Measurements from ENCODE around the gene SLC38A10.

Gene SLC38A10

DNA sequence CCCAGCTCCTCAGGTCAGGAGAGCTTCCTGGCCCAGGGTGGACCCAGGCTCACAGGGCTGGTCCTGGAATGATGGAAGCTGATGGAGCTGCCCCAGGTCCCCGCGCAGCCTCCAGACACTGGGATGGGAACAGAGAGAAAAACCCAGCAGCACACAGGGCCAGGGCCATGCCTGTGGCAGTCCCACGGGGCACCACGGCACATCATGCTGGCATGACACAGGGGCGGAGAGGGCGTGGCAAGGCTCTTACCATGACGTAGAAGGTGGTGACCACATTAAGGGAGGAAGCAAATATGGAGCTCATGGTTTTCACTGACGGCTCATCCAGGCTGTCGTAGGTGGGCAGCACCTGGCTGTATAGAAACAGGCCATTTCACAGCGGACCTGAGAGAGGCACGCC lies 18.3 kb downstream of the SLC38A10 start:
- DNase-seq (ENCODE audit: low spot score): no peak

DNA sequence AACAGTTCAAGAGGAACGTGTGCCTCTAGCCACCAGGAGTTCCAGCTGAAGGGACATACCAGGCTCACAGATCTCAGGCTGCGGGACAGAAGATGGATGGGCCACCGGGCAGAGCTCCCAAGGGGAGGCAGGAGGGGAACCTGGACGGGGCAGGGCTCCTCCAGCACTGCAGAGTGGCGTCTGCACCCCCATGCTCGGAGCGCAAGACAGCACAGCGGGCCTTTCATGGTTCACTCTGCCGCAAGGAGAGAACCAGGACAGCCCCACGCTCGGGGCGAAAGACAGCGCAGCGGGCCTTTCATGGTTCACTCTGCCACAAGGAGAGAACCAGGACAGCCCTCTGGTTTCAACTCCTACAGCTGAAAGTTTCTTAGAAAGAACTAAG lies 20.6 kb downstream of the SLC38A10 start:
- no peak for DNase-seq (ENCODE audit: low spot score)

DNA sequence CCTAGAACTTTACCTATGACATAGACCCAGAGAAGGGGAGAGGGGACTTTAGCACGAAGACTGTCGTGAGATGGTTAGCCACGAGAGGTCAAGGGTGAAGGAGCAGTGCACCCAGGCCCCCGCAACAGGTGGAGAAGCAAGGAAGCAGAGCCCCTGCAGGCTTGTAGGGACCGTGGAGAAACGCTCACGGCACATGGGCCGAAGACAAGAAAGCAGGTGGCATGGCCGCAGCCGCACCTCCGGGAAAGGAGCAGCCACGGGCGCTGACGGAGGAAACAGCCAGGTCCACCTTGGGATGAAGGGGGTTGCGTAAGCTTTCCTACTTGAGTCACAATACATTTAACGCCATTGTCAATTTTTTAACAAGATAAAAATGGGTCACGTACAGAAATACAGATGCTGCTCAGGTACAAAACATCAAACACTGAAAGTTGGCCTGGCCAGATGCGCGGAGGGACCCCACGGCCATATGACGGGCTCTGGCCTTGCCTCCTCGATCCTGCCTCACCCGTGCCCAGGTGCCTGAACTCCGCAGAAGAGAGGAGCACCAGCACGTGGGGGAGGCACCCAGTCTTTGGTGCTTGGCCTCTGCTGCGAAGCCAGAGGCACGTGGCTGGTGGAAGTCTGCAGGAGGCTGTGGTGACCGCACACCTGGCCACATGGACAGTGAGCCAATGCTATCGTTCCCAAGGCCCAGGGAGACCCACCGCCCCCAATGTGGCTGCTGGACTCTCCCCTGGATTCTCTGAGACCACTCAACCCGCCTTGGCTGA lies 21.2 kb downstream of the SLC38A10 start:
- DNase-seq (ENCODE audit: low spot score): no peak

DNA sequence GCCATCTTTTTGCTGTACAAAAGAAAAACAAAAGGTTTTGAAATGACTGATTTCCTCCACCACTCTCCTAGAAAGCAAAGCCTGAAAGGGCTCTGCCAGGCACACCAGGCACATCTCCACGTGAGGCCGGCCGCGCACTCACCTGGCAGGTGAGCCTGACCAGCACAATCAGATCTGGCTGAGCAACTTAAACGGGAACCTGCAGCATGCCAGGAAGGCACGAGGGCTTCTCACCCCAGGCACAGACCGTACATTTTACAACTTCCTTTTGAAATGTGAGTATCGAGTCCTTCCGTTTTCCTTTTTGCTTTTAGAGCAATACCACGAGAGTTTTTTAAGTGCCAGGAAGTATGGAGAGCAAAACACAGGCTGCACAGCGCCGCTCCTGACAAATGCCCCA lies 22.5 kb downstream of the SLC38A10 start:
- DNase-seq (ENCODE audit: low spot score): no peak

DNA sequence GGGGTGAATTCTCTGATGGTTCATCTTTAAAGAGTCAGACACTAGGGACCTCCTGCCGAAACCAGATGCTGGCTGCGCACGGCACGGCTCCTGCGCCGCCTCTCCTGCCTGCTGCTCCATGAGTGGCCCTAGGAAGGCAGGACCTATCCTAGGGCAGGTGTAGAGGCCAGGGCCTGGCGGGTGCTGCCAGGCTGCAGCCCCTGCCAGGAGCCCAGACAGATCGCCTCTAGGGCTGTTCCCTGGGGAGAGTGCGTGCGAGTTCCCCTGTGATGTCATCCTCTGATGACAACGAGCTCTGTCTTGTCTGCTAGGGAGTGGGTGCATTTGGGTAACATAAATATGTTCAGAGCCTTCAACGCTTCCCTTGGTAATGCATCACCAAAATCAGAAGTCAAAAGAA lies 23.9 kb downstream of the SLC38A10 start:
- DNase-seq (ENCODE audit: low spot score): no peak

DNA sequence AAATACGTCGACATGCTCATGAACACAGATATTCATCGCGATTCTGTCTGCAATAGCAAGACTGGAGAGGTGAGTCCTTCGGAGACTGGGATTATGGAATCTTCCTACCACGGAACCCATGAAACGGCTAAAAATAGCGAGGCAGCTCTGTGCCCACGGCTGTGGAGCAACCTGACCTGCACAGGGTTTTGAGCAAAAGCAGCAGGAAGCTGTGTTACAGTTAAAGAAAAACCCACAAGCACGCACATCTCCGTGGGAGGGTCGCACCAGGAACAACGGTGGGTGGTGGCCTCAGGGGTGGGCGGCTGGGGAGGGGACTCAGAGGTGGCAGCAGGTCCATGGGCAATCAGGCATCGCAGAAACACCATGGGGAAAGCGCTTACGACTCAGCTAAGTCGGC lies 24.8 kb downstream of the SLC38A10 start:
- DNase-seq (ENCODE audit: low spot score): no peak

DNA sequence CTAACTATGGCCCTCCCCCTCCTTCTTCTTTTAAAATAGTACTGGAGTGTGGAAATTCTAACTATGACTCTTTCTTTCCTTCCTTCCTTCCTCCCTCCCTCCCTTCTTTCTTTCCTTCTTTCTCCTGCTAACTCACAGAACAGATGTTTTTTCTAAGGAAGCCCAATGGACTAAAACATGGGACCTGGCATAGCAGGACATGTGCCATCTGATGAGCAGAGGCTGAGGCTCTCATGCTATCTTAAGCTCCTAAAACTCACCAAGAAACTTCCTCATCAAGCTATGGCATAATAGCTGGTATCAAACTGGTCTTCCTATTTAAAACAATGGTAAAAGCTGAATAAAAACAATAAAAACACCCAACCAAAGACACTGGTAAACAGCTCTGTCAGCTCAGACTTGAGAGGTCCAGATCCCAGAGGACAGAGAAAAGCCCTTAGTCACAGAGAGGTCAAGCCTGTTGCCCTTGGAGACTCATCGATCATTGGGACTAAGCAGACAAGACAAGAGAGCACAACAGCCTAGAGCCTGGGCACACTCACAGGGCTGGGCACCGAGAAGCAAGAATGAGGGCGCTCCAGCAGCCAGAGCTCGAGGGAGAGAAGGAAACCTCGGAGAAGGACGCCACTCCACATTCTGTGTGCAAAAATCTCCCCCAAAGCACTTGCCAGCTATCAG lies 27.6 kb downstream of the SLC38A10 start:
- DNase-seq (ENCODE audit: low spot score): no peak

DNA sequence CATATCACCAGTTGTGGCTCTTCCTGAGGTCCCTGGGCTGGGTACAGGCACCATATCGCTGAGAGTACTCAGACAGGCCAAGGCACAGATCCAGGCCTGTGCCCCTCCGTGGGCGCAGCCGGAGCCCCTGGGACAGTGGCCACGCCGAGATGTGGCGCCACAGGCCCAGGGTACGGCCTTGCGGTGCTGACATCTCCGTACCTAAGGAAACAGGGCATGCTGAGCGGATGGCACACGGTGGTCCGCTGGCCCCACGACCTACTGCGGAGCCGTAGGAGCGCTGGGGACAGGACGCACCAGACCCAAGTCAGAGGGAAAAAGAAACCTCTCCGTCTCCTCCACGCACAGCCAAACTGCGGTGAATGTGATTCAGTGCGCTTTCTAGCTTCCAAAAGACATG lies 29.5 kb downstream of the SLC38A10 start:
- no peak for DNase-seq (ENCODE audit: low spot score)

DNA sequence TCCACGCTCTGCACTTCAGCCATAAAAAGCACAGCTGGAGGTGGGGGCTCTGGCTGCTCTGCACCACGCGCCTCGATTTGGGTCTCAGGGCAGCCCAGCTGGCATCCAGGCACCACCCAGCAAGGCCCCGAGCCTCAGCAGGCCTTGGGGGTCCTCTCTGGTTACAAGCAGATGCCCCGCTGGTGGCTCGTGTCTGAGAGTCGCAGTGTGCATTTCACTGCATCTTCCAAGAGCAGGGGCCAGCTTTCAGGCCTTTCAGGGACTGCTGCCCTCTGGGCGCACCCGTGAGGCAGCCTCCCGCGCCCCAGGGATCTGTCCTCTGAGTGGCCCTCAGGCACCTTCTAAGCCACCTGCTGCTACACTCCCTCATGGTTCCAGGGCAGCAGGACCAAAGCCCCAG lies 30.5 kb downstream of the SLC38A10 start:
- no peak for DNase-seq (ENCODE audit: low spot score)

DNA sequence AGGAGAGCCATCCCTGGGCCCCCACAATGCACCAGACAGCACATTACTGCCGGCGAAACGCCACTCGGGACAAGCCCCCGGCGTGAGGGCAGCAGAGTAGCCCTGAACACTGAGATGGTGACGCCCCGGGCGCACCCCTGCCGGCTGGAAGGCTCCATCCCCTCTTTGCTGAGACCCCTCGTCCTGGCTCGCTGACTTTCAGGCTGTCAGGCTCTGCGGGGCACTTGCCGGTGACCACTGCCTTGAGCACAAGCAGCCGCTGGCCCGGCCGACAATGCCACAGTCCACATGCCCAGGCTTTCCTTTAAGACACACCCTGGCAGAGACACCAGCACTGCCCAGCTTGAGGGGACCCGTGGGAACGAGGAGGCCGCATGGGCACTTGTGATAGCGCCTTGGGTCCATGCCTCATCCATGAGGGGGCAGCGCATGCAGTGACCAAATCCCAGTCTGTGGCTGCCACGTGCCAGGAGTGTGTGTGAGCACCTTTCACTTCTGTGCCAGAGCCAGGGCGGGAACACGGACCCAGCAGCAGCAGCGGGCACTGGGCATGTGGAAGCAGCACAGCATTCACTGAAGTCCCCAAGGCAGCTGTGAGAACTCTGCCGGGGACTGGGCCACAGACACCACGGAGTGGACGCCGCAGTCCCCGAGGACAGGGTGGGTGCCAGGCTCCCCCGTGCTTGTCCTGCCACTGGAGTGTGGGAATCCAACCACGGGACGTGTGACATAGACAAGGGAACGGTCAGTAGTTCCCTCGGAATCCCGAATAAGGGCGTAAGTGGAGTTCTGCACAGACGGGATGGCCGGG lies 31.5 kb downstream of the SLC38A10 start:
- no peak for DNase-seq (ENCODE audit: low spot score)

DNA sequence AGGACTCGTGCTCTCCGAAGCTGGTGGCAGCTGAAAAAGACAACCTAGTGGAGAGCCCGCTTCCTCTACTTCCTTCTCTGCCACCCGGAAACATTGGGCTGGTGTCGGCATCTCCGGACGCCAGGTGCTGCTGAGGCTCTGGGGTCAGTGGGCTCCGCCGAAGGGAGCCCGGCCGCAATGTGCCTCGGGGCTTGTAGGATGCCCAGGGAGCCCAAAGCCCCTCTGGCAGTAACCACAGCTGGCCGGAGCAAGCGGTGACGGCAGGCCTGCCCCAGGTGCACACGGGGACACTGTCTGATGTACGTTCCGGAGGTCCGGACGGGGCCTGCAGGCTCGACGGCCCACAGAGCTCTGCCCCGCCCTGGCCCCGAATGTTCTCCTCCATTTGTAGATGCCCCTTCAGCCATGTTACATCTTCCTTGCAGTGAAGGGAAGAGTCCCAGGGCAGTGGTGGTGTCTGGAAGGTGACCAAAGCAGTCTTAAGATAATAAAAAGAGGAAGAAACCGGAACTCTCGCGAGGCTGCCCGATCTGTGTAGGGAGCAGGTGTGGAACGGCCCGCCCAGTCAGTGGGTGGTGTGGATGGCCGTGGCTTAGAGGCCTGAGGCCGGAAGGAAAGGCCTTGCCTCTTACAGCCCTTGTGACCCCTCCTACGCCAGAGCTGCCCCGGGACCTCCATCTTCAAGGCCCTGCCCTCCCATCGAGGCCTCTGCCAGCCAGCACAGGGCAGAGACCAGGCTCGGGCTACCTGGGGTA lies 33.3 kb downstream of the SLC38A10 start:
- no peak for DNase-seq (ENCODE audit: low spot score)

DNA sequence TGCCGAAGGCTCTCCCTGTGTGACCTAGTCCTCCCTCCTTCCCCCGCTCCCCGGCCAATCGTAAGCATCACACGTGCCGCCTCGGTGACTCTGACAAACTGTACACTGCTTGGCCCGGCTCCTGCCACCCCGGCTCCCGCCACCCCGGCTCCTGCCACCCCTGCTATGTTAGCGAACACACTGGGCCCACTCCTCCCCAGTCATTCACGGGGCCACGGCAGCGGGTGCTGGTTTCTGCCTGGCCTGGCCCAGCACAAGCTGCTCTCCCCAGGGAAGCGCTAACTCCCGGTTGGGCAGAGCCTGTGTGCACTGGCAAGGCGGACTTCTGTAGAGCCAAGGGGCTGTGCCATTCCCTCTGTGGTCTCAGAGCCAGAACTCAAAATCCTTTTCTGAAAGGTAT lies 34.0 kb downstream of the SLC38A10 start:
- no peak for DNase-seq (ENCODE audit: low spot score)

DNA sequence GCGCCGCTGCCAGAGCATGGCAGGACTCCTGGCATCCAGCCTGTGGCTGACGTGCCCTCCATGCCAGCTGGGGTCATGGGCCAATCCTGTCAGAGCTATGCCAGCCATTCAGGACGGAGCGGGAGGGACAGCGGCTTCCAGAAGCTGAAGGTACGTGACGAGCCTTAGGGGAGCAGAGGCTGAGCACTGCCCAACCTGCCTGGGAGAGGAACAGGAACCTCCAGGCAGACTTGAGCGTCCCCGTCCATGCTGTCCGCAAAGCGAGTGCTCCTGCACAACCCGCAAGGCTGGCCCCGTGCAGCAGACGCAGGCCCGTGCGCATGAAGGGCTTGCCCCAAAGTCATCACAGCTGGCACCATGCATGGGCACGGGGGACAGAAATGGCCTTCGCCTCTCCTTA lies 34.5 kb downstream of the SLC38A10 start:
- no peak for DNase-seq (ENCODE audit: low spot score)

DNA sequence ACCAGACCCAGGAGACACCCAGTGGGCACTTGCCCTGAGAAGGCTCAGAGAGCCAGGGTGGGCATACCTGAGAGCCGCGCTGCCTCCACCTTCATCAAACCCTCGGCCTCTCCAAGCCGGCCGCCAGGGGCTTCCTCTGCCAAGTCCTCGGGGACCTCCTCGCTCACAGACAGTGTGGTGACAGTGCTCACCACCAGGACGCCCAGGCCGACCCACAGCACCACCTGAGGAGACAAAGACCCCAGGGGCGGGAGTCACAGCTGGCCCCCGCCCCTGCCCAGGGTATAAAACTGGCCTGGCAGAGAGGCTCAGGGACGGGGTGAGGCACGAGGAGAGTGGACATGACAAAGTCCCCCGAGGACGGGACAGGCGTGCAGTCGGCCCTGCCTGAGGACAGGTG lies 34.9 kb downstream of the SLC38A10 start:
- no peak for DNase-seq (ENCODE audit: low spot score)

DNA sequence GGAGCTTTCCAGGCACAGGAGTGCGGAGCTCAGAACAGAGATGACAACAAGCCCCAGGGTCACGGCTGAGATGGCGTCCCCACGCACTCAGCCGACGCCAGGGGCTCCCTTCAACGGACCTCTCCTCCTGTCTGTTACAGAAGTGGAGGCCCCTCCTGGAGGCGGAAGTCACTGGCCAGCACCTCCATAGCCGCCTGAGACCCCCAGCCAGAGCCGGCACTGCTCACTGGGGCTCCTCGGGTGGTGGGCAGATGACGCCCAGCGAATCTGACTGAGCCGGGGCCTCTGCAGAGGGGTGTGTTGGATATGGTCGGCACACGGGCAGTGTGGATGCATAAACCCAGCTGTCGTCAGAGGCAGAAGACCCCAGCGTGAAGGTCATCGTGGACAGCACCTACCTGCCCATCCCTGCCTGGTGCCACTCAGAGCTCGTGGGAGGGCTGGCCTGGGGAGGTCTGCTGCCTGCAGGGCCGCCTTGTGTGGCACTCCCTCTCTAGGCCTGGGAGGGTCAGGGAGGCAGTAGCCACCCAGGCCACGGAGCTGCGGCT lies 36.0 kb downstream of the SLC38A10 start:
- DNase-seq (ENCODE audit: low spot score): no peak

DNA sequence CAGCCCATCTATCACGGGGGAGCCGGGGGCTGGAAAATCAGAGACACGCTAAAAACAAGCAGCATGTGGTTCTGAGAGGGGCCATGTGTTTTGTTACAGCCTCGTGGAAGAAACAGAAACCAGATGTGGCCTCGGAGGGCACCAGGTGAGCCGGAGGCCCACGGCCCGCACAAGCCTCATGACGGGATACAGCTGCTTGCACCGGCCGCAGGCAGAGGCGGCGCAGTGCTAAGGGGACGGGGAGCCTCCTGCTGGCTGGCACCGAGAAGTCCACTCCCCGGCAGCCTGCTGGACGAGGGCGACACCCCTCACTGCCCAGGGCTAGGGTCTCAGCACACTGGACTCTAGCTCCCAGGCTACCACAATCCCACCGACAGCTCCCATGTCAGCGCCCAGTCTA lies 36.8 kb downstream of the SLC38A10 start:
- DNase-seq (ENCODE audit: low spot score): no peak

DNA sequence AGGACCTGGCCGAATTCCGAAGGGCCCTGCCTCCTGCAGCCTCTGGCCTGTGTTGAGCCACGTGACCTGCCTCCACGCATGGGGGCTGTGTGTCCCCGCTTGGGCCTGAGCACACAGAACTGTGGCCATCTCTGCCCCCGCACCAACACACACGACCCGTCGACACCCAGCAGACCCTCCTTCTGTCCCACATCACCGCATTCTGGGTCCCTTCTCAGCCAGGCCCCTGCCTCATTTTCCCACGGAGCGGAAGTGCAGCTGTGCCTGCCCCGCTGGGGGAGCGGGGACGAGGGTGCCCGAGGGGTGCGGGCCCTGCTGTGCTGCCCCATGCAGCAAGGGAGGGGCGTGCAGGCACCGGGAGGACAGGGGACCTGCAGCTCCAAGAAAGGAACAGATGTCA lies 37.6 kb downstream of the SLC38A10 start:
- DNase-seq (ENCODE audit: low spot score): no peak

DNA sequence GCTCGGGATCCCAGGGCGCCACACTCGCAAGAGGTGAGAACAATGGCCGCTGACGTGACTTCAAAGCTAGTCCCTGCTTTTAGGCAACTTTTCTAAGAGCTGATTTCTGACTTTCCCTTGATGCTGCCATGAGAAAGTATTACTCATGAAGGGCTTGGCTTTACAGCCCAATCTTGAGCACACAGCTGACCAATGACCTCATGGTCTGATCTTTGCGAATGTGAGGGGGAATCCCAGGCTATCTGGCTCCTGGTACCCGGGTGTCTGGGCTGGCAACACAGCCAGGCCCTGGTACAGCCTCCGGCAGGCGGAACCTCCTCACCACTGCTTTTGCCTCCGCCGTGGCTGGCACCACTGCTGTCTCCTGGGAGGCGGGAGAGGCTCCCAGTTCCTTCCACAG lies 38.5 kb downstream of the SLC38A10 start:
- no peak for DNase-seq (ENCODE audit: low spot score)

DNA sequence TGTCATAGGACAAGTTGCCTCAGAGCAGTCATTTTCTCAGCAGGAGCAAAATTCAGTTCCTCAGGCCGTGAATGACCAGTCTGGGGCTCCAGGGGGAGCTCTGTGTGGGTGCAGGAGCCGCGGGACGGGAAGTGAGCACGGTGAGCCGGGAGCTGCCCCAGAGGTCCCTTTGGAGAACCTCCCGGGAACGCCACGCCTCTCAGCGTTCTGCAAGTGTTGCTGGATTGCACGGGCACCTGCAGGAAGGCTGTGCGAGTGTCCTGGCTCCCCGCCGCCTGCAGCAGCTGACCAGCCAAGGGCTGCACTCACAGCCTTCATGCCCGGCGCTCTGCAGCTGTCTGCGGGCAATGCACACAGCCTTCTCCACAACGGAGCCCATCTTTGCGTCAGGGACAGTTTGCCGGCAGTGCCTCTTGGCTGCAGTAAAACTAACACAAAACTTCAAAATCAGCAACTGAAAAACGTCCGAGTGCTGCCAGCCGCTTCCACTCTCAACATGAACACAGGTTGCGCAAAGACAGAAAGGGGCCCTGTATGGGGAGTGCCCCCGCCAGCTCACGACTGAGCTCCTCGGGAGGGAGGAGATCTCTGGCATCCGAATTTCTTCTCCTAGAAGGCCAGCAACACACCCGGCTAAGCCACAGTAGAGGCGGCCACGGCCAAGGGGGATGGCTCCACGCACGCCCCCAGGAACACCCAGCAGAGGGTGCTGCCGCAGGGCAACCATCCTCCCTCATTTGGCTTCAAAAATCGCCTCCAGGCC lies 40.0 kb downstream of the SLC38A10 start:
- DNase-seq (ENCODE audit: low spot score): peak; percentile 51

DNA sequence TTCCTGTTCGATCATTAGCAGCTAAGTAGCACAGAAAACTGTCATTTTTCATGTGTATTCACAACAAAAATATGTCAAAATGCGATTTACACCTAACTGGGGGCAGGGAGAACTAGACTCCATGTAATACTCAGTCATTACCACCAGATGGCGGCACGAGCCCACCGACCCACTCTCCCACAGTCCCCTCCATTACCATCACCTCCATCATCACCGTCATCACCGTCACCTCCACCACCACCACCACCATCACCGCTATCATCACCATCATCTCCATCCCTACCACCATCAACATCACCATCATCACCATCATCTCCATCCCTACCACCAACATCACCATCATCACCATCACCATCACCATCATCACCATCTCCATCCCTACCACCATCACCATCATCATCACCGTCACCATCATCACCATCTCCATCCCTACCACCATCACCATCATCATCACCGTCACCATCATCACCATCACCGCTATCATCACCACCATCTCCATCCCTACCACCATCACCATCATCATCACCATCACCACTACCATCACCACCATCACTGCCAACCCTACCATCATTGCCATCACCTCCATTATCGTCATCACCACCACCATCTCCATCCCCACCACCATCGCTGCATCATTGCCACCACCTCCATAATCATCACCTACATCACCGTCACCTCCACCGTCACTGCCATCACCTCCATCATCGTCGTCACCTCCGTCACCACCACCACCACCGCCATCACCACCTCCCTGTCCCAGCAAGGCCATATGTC lies 41.6 kb downstream of the SLC38A10 start:
- DNase-seq (ENCODE audit: low spot score): peak; percentile 33

DNA sequence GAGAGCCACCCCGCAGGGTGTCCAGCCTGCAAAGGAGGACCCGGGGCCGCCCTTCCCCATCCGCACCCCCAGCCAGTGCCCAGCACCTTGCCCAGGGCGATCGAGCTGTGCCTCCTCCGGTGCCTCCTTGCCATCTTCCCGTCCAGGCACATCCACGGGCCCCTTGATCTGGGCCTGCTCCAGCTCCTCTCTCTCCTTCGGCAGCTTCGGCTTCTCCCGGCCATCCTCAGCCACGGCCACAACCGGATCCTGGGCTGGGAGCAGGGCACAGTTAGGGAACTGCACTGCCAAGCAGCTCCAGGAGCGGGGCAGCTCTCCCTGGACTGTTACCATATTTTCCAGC lies 42.1 kb downstream of the SLC38A10 start:
- DNase-seq (ENCODE audit: low spot score): no peak
